HG03108 (cell line): ENCODE measurements around the gene LRRC56.

Source experiments
- ATAC-seq: cut with Tn5 transposase; IDR thresholded peaks from one replicate; pipeline ENCODE4 v1.9.1; 2021; ENCODE audit warnings: moderate library complexity; ENCODE audit not compliant: unreplicated experiment

The LRRC56 gene

DNA sequence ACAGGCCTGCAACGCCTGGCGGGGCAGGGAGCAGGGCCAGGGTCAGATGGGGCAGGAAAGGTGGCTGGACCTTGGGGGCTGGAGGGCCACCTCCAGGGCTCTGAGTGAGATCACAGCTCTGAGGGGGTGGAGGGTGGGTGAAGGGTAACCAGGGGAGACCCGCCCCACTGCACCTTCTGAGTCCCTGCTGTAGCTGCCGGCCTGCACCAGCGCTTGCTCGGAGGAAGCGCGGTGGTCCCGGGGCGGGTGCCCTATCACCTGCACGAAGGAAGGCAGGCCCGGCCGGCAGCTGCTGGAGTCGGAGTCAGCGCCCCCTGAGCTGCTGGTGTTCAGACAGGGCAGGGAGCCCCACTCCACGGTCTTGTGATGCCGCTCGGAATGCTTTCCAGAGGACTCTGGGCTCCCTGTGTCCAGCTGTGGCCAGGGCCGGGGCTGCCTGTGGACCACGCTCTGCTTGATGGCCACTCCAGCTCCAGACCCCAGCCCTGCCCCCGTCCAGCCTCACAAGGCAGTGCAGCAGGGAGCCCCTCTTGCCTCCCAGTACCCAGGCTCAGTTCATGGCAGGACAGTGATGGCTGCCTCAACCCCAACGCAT is 19.4 kb downstream of the LRRC56 start:
- no peak for ATAC-seq

DNA sequence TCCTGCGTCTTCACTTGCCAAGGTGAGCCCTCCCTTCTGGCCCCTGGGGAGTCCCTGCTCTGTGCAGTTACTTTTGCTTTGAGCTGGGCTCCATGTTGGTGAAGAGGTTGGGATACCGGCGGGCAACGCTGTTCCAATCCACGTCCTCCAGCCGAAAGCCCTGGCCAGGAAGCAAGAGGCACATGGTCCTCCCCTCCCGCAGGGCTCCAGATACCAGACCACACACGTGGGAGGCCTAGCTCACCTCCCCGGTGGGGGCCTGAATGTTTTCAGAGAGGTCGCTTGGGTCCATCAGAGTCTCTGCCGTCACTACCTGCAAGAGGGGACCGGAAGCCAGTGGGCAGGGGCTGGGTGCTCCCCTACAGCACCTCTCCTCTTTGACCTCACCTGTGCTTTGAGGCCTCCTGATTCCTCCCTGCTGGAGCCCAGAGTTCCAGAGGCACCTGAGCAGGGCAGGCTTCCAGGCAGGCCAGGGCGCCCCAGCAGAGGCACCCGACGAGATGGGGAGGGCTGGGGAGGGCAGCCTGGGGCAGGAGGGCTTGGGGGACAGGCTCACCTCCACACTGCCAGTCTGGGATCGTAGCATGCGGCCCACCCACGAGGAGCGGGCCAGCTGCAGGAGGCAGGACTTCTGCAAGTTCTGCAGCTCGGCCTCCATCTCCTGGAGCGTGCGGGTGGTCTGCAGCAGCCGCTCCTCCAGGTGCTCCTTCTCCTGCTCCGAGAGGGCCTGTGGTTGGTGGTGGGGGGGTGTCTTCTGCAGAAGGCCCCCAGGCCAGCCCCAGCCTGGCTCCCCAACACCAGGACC is 20.2 kb downstream of the LRRC56 start:
- no peak for ATAC-seq

DNA sequence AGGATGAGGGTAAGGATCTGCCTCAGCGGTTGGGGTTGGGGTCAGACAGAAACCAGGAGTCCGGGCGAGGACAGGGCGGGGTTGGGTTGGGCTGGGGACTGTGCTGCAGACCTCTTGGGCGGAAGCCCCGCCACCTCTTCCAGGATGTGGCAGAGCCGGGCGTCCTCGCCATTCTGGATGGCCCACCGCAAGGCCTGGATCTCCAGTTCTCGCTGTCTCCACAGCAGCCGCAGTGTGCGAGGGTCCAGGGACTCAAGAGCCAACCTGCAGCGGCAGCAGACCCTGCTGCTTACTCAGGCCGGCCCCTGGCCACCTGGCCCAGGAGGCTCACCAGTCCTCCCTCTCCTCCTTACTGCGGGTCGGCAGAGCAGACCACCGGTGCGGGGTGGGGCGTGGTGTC is 21.2 kb downstream of the LRRC56 start:
- ATAC-seq = no peak

DNA sequence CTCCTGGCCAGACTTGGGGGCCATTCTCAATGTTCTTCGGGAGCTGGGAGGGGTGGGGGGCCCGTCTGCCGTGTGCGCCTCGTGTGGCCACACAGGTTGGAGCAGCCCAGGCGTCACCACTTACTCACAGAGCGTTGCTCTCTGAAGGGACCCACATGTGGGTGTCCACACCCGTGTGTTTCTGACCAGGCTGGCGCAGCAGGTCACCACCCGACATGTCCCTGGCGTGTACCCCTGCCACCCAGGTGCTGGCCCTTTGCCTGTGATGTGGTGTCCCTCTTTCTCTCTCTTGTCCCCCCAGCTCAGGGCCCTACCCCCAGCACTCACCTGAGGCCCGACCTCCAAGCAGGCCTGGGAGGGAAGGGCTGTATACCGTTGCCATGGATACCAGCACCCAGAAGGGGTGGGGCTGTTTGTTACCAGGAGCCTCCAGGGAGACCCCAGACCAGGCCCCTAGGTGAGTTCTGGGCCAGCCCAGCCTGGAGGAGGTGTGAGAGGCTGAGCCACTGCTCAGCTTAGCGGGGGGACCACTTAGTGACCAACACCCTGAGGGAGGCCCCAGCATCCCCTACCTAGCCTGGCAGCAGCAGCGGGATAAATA is 21.8 kb downstream of the LRRC56 start:
- no peak for ATAC-seq

DNA sequence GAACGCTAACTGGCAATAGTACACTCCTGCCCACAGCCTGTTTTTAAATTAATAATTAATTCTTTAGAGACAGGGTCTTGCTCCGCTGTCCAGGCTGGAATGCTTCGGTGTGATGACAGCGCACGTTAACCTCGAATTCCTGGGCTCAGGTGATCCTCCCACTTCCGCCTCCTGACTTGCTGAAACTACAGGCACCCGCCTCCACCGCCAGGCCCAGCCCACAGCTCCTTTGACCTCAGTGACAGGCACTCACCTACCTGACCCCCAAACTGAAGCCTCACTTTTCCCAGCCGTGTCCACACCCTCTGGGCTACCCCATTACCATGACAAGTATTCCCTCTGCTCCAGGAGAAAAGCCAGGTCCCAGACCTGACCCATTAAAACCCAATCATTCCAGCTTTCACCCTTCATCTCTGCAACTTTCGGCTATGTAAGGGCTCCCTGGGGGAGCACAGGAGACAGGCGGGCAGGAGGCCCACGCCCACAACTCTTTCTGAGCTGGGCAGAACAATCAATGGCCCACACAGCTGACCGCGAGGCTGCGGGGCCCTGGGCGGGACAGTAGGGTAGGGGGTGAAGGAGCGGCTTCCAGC is 22.5 kb downstream of the LRRC56 start:
- ATAC-seq = no peak

DNA sequence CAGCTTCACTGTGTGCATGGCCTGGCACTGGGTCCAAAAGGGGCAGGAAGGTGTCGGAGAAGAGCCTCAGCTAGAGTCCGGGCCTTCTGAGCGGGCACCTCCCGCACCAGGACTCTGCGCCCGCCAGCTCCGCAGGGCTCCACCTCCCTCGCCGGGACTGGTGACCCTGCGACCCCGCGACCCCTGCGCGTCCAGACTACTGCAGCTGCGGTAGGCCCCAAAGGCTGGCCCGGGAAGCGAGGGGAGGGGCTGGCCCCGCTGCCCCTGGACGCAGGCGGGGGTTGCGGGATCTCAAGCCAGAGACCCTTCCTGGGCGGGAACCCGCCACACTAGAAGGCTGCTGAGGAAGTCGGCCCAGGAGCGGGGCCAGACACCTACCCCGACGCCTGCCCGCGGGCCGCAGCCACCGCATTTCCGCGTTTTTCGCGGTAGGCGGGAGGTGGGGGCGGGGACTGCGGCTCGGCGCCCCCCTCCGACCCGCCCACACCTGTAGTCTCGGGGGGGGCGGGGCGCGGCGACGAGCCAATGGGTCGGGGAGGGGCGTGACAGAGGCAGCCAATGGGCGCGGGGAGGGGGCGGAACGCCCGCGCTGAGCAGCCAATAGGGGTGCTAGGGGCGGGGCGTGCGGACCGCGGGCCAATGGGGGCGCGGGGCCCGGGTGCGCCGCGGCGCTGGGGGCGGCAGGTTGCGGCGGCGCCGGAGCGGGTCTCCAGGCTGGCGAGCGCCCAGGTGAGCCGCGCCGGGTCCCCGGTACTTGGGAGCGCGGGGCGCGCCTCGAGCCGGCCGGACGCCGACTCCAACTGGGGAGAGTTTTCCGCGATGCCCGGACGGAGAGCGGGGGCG is 23.2 kb downstream of the LRRC56 start, which contains the start of the genes LMNTD2 and RASSF7:
Gene LMNTD2, minus strand, starts transcription at position 434 of the 843 bp plus-strand sequence. Its CDS starts 22 bp downstream, at position 412.
Gene RASSF7, plus strand, starts transcription at position 666 of the 843 bp plus-strand sequence. CDS start 799 bp downstream, outside the sequence.
- peak; percentile 66 for ATAC-seq

DNA sequence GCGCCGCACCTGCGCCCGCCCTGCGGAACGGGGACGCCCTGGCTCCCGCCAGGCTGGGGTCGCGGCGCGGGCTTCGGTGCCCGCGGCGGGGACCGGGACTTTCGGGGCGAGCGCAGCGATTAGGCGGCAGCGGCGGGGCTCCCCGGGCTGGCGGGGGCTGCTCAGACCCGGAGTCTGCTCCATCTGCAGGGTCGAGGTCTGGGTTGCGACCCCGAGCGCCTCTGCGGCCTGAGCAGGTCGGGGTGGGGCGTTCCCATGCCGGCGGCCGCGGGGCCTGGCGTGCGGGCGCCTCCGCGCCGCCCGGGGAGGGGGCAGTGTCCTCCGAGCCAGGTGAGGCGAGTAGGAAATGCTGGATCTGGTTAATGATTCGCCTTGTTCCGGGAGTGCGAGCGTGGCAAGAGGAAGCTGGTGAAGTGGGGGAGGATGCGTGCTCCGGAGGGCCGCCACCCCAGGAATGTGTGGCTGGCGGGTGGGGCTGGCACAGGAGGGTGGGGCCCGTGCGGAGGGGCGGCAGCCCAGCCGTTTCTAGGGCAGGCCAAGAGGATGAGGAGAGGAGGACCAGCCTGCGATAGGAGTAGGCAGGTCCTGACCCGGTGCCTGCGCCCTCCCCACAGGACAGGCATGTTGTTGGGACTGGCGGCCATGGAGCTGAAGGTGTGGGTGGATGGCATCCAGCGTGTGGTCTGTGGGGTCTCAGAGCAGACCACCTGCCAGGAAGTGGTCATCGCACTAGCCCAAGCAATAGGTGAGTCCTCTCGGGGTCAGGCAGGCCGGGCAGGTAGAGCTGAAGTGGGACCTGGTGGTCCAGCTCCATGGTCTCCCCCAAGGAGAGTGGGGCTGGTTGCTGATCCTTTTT is 24.0 kb downstream of the LRRC56 start:
- peak; percentile 15 for ATAC-seq

DNA sequence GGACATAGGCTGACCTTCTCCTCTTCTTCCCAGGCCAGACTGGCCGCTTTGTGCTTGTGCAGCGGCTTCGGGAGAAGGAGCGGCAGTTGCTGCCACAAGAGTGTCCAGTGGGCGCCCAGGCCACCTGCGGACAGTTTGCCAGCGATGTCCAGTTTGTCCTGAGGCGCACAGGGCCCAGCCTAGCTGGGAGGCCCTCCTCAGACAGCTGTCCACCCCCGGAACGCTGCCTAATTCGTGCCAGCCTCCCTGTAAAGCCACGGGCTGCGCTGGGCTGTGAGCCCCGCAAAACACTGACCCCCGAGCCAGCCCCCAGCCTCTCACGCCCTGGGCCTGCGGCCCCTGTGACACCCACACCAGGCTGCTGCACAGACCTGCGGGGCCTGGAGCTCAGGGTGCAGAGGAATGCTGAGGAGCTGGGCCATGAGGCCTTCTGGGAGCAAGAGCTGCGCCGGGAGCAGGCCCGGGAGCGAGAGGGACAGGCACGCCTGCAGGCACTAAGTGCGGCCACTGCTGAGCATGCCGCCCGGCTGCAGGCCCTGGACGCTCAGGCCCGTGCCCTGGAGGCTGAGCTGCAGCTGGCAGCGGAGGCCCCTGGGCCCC is 24.8 kb downstream of the LRRC56 start:
- no peak for ATAC-seq

DNA sequence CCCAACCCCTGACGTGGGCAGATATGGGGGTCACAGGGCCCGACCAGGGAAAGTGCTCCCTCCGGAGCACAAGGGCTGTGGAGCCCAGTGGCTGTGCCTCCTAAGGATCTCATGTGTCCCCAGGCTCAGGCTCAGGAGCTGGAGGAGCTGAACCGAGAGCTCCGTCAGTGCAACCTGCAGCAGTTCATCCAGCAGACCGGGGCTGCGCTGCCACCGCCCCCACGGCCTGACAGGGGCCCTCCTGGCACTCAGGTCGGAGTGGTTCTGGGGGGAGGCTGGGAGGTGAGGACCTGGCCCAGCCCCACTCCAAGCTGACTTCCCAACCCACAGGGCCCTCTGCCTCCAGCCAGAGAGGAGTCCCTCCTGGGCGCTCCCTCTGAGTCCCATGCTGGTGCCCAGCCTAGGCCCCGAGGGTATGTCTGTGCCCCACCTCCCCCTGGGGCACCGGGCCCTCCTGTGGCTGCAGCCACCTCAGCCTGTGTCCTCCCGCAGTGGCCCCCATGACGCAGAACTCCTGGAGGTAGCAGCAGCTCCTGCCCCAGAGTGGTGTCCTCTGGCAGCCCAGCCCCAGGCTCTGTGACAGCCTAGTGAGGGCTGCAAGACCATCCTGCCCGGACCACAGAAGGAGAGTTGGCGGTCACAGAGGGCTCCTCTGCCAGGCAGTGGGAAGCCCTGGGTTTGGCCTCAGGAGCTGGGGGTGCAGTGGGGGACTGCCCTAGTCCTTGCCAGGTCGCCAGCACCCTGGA is 25.9 kb downstream of the LRRC56 start:
- ATAC-seq = no peak

DNA sequence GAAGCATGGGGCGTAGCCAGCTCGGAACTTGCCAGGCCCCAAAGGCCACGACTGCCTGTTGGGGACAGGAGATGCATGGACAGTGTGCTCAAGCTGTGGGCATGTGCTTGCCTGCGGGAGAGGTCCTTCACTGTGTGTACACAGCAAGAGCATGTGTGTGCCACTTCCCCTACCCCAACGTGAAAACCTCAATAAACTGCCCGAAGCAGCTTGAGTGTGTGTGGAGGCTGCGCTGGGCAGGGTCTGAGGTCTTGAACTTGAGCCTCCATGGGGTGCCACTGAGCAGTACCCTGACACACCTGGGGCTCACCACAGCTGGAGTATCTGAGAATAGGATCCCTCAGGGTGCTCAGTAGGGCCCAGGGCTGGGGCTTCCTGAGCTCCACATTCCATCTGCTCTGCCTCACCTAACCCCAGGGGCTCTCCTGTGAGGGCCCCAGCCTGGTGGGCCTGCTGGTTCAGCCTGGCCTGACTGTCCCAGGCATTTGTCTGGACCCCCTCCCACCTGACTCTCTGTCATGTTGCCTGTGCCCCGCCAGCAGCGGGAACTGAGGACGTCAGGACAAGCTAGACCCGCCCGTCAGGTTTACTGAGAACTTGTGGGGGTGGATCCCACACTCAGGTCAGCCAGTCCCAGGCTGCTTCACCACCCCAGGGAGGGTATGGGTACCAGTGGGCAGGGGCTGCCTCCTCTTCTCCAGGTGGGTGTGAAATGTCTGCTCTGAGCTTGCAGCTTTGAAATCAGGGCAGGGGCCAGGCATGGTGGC is 26.7 kb downstream of the LRRC56 start:
- no peak for ATAC-seq

DNA sequence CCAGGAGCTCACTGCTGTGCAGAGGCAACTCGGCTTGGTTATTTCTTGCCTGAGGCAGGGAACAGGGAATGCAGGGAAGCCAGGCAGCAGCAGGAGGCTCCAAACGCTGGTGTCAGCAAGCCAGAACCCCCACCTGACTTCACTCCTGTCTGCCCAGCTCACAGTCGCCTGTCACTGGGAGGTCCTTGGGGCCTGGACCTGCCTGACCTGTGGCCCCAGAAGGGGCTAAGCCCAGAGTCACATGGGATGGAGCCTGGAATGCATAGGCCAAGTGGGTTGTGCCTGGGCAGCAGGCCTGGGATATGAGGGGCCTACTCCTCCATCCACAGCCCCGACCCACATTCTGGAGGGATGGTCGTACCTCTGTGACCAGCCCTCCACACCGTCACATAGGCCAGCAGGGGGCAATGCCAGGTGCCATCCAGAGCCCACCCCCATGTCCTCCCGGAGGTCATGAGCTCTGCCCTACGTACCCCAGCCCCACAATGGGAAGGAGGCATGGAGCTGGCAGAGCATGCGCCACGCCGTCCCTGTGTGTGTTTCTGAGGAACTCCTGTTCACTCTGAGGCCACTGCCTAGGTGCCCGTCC is 28.7 kb downstream of the LRRC56 start:
- no peak for ATAC-seq

DNA sequence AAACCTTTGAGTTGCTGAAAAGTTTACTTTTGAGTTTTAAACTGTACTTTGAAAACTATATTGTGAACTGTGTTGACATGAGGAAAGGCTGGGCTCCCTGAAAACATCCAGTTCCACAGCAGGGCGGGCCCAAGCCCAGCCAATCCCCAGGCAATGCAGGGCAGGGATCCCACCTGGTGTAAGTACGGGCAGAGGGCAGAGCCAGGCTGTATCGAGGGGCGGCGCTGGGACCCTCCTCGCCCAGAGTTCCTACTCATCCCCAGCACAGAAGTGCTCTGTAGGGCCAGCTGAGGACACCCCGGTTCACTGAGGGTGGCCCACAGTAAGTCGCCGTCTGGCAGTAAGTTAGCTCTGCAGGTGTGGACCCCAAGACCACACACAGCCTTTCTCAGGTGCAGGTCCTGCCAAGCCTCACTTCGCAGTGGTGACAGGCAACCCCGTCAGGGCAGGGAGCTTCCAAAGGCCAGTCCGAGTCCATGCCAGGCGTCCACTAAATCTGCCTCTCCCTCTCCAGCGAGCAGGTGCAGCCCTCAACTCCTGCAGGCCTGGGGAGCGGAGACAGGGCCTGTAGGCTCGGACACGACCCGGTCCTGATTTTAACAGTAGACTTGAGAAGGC is 29.8 kb downstream of the LRRC56 start:
- ATAC-seq = no peak

DNA sequence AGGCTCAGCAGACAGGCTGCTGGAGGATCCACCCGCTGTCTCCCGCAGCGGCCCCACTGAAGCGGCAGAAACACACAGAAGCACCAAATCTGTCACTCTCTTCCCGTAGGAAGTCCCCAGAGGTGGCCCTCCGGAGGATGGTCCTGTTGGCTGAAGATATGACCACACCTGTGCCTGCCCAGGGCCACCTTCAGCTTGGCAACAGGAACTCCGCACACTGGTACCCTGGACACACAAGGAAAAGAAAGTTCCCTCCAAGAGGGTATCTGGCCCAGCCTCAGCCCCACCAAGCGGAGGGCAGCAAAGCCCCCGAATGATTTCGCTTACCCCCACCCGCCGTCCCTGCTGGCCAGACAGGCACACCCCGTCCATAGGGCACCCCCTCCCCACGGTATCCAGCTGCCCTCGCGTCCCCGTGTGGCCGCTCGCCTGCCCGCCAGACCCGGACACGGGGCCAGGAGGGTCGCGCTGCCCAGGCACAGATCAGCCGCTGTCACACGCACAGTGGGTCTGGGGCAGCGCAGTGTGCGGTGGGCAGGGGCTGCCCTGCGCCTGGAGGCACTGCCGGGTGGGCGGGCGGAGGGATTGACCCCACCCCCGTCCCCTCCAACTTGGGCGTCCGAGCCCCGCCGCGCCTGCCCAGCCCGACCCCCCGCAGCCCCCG is 30.4 kb downstream of the LRRC56 start:
- no peak for ATAC-seq

DNA sequence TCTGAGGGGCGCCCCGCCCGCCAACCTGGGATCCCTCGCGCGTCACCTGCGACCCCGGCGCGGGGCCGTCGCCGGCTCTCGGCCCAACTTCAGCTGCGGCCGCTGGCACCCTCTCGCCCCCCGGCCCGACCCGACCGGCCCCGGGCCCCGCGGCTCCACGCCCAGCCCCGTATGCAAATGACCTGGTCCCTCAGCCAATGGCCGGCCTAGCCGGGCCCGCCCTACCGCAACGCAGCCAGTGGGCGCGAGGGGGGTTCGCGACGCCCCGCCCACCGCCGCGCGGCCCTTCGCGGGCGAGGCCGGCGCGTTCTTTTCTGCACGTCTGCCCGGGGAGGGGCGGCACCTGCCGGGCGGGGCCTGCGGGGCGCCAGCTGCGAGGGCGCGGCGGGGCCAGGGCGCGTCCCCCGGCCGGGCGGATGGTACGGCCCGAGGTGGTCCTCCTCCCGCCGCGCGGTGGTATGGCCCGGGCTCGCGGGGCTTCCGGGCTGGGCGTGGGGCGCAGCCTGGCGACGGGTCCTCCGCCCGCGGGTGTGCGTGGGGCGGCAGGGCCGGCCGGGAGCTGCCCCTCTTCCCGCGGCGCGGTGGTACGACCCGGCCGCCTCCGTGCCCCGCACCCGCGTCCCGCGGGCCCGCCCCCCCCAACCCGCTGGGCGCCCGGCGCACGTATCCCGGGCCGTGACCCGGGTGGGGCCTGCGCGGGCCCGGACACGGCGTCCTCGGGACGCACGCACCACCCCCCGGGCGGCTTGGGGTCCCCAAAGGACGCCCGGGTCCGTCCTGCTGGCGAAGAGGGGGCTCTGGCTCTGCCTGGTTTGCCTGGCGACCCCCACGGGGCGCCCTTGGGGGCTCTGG is 31.2 kb downstream of the LRRC56 start:
- peak; percentile 85 for ATAC-seq

DNA sequence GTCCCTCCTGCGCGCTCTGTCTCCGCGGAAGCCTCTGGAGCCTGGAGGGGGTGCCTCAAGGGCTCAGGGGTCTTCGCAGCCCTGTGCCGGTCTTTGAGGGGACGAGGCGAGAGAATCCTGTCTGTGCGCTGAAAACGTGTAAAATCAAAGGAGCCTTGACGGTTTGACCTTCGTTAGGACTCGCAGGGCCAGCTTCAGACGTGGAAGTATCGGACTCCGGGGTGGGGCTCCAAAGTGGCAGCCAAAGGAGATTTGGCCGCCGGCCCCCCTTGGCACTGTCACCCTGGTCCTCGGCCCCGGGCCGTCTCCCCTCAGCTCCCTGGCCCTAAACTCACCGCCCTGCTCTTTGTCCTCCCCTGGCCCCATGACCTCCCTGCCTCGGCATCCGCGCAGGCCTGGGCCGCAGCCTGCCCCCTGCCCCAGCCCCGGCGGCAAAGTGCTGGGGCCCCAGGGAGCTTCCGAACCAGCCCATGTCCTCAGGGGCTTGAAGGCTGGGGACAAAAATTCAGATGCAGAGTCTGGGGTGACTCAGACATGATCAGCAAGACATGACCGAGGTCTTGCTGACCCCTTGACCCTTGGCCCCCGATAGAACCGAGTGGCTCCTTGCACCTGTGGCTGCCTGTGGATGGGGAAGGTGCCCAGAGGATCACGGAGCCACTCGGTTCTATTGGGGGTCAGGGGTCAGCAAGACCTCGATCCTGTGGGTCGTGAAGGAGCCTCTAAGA is 32.0 kb downstream of the LRRC56 start:
- no peak for ATAC-seq
